MCF 10A (cell line): Measurements from ENCODE around the gene THRB. TPM values are rescaled to one million over a fixed set of nuclear protein-coding genes. Genes with fewer than 3 reads are reported as not detected.

Experiments used
- BruUV-seq: library from RNA; stranded (reverse); fragments of 400-500 nt; replicated peaks from 2 replicates; lab custom pipeline; 2021; lab: Mats Ljungman, UMichigan
- CTCF ChIA-PET: fragments of 300-600 bp; sonication (Branson Sonifier 250); formaldehyde crosslinking; extraction: SDS; loops from one replicate; lab custom pipeline; 2021; ENCODE audit warnings: antibody characterized with exemption, inconsistent platforms; lab: Yijun Ruan, JAX
- POLR2A ChIA-PET: fragments of 300-600, 350-650 bp; sonication (Branson Sonifier 250); formaldehyde crosslinking; extraction: SDS; loops from one replicate; lab custom pipeline; 2020; ENCODE audit warnings: antibody characterized with exemption, inconsistent platforms; lab: Yijun Ruan, JAX
- DNase-seq: peaks from one replicate; pipeline ENCODE4 v3.0.0-alpha.2; 2018; ENCODE audit not compliant: unreplicated experiment
- H3K27ac Mint-ChIP-seq: one replicate; pipeline ENCODE4 v1.8.0; 2022; ENCODE audit warnings: mild to moderate bottlenecking, low read depth, mixed read lengths; ENCODE audit not compliant: unreplicated experiment
- H3K27me3 Mint-ChIP-seq: one replicate; pipeline ENCODE4 v1.8.0; 2022; ENCODE audit warnings: mixed read lengths; ENCODE audit not compliant: insufficient read depth, unreplicated experiment
- H3K36me3 Mint-ChIP-seq: one replicate; pipeline ENCODE4 v1.8.0; 2022; ENCODE audit warnings: mild to moderate bottlenecking, moderate library complexity, mixed read lengths; ENCODE audit not compliant: insufficient read depth, unreplicated experiment
- H3K4me1 Mint-ChIP-seq: one replicate; pipeline ENCODE4 v1.8.0; 2022; ENCODE audit warnings: mixed read lengths; ENCODE audit not compliant: insufficient read depth, unreplicated experiment
- H3K4me3 Mint-ChIP-seq: one replicate; pipeline ENCODE4 v1.8.0; 2022; ENCODE audit warnings: mild to moderate bottlenecking, moderate library complexity, mixed read lengths; ENCODE audit not compliant: unreplicated experiment
- H3K9me3 Mint-ChIP-seq: one replicate; pipeline ENCODE4 v1.8.0; 2022; ENCODE audit warnings: mixed read lengths; ENCODE audit not compliant: unreplicated experiment
- CTCF ChIP-seq: fragments of 200-600 bp; IDR thresholded peaks from one replicate; pipeline ENCODE4 v1.8.0; 2022; ENCODE audit warnings: antibody characterized with exemption, mild to moderate bottlenecking; ENCODE audit not compliant: unreplicated experiment
- intact Hi-C: fragments of 100-400 bp; cut with micrococcal nuclease; formaldehyde crosslinking; loops from 2 replicates; pipeline ENCODE4 v1.14.1; 2022
- total RNA-seq: library from RNA; stranded (reverse); gene quantifications from 2 replicates; pipeline ENCODE4 v1.2.3, GENCODE V29; 2022

Gene THRB
- total RNA-seq, 1 experiment from 2014 or later: 4.2 TPM

- Mint-ChIP-seq H3K27ac (no peak overlapping the region), H3K9me3 (no peaks in the 10 kb centered on the region), H3K4me3 (no peak overlapping the region), H3K36me3 (no peaks in the 10 kb centered on the region), H3K27me3 (no peaks in the 10 kb centered on the region), H3K4me1 (no peaks in the 10 kb centered on the region)
- BruUV-seq: no TSS peak
- TF ChIP-seq CTCF: no peak
- intact Hi-C loops: no loop called here
- POLR2A ChIA-PET: interaction anchor here (0.7 kb wide), 1 partner anchor 252 kb away, joined by 3 read pairs; no protein-coding TSS in a partner anchor
- DNase-seq: no peak
- CTCF ChIA-PET: no interaction called here
Observed at GRCh38 chr3:24443476-24443875, 51.2 kb downstream of the THRB start.

- H3K36me3 Mint-ChIP-seq: no peaks in the 10 kb centered on the region
- H3K4me1 Mint-ChIP-seq: no peaks in the 10 kb centered on the region
- CTCF ChIA-PET: interaction anchor here (0.7 to 1.2 kb wide), 2 partner anchors 13 to 19 kb away, joined by 4 read pairs; no protein-coding TSS in a partner anchor
- no peak overlapping the region for H3K4me3 Mint-ChIP-seq
- BruUV-seq: no TSS peak
- no peaks in the 10 kb centered on the region for H3K27me3 Mint-ChIP-seq
- H3K9me3 Mint-ChIP-seq: no peaks in the 10 kb centered on the region
- intact Hi-C loops: no loop called here
- TF ChIP-seq CTCF: no peak
- H3K27ac Mint-ChIP-seq: no peak overlapping the region
- POLR2A ChIA-PET: no interaction called here
- DNase-seq: no peak
Observed at GRCh38 chr3:24440760-24441464, 53.7 kb downstream of the THRB start.

GRCh38 chr3:24439021-24439420, 55.6 kb downstream of the THRB start:
- Mint-ChIP-seq H3K27me3 (no peaks in the 10 kb centered on the region), H3K4me1 (no peaks in the 10 kb centered on the region), H3K27ac (no peak overlapping the region), H3K9me3 (no peaks in the 10 kb centered on the region), H3K4me3 (no peak overlapping the region), H3K36me3 (no peaks in the 10 kb centered on the region)
- TF ChIP-seq CTCF: no peak
- intact Hi-C loops: no loop called here
- DNase-seq: no peak
- CTCF ChIA-PET: interaction anchor here (0.6 kb wide), 1 partner anchor 11 kb away, joined by 3 read pairs; no protein-coding TSS in a partner anchor
- no TSS peak for BruUV-seq
- POLR2A ChIA-PET: no interaction called here

GRCh38 chr3:24437326-24437725, 57.3 kb downstream of the THRB start:
- no TSS peak for BruUV-seq

More at GRCh38 chr3:24437326-24437725, 57.3 kb downstream of the THRB start:
- intact Hi-C loops: no loop called here
- Mint-ChIP-seq H3K4me1 (no peaks in the 10 kb centered on the region), H3K36me3 (no peaks in the 10 kb centered on the region), H3K27ac (no peak overlapping the region), H3K27me3 (no peaks in the 10 kb centered on the region), H3K4me3 (no peak overlapping the region), H3K9me3 (no peaks in the 10 kb centered on the region)
- POLR2A ChIA-PET: no interaction called here
- CTCF ChIA-PET: no interaction called here
- TF ChIP-seq CTCF: no peak
- DNase-seq: no peak
